GM18498 (cell line): ENCODE data around the gene KANSL1.

ENCODE experiments used
- ATAC-seq: cut with Tn5 transposase; IDR thresholded peaks from one replicate; pipeline ENCODE4 v1.9.1; 2021; ENCODE audit warnings: mild to moderate bottlenecking, moderate library complexity; ENCODE audit not compliant: unreplicated experiment

KANSL1 gene

DNA sequence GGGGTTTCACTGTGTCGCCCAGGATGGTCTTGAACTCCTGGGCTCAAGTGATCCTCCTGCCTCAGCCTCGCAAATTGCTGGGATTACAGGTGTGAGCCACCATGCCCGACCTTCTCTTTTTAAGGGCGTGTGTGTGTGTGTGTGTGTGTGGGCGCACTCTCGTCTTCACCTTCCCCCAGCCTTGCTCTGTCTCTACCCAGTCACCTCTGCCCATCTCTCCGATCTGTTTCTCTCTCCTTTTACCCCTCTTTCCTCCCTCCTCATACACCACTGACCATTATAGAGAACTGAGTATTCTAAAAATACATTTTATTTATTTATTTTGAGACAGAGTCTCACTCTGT lies 190.3 kb downstream of the KANSL1 start:
- ATAC-seq: no peak

DNA sequence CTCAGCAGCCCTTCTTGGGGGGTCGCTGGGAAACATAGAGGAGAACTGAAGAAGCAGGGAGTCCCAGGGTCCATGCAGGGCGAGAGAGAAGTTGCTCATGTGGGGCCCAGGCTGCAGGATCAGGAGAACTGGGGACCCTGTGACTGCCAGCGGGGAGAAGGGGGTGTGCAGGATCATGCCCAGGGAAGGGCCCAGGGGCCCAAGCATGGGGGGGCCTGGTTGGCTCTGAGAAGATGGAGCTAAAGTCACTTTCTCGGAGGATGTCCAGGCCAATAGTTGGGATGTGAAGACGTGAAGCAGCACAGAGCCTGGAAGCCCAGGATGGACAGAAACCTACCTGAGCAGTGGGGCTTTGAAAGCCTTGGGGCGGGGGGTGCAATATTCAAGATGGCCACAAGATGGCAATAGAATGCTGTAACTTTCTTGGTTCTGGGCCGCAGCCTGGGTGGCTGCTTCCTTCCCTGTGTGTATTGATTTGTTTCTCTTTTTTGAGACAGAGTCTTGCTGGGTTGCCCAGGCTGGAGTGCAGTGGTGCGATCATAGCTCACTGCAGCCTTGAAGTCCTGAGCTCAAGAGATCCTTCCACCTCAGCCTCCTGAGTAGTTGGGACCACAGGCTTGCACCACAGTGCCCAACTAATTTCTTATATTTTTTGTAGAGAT lies 190.8 kb downstream of the KANSL1 start:
- no peak for ATAC-seq

DNA sequence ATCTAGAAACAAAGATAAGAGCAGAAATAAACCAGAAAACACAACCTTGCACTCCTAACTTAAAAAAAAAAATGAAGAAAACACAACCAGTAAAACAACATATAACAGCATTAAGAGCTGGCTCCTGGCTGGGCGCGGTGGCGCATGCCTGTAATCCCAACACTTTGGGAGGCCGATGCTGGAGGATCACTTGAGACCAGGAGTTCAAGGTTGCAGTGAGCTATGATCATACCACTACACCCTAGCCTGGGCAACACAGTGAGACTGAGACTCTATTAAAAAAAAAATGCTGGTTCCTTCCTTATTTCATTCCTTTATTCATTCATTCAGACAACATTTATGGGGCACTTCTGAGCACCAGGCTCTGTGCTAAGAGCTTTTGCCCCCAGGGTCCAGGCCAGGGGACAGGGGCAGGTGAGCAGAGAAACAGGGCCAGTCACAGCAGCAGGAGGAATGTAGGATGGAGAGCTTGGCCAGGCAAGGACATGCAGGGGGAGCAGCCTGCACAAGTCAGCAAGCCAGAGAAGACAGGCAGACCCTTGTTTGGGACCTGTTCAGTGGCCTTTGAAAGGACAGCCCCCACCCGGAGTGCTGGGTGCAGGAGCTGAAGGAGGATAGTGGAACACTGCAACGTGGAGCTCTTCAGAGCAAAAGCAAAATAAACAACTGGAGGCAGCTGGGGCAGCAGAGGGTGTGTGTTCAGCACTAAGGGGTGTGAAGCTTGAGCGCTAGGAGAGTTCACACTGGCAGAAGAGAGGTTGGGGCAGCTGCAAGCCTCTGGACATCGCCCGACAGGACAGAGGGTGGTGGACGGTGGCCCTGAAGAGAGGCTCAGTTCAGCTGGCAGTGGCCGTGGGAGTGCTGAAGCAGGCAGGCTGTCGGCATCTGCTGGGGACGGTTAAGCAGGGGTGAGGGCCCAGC lies 191.6 kb downstream of the KANSL1 start:
- no peak for ATAC-seq

GRCh38 chr17:46000757-46001156 lies 192.5 kb downstream of the KANSL1 start:
- ATAC-seq: no peak

GRCh38 chr17:46000292-46000691 lies 192.9 kb downstream of the KANSL1 start:
- no peak for ATAC-seq

DNA sequence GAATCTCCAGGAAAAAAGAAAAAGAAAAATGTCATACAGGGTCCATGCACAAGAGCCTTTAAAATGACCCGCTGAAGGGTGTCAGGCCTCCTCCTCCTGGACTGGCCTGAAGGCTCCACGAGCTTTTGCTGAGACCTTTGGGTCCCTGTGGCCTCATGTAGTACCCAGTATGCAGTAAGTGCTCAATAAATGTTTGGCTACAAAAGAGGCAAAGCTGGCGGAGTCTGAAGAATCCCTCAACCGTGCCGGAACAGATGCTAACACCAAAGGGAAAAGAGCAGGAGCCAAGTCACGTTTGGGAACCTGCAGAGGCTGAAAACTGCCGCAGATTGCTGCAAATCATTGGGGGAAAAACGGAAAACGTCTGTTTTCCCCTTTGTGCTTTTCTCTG lies 193.3 kb downstream of the KANSL1 start:
- ATAC-seq: no peak

DNA sequence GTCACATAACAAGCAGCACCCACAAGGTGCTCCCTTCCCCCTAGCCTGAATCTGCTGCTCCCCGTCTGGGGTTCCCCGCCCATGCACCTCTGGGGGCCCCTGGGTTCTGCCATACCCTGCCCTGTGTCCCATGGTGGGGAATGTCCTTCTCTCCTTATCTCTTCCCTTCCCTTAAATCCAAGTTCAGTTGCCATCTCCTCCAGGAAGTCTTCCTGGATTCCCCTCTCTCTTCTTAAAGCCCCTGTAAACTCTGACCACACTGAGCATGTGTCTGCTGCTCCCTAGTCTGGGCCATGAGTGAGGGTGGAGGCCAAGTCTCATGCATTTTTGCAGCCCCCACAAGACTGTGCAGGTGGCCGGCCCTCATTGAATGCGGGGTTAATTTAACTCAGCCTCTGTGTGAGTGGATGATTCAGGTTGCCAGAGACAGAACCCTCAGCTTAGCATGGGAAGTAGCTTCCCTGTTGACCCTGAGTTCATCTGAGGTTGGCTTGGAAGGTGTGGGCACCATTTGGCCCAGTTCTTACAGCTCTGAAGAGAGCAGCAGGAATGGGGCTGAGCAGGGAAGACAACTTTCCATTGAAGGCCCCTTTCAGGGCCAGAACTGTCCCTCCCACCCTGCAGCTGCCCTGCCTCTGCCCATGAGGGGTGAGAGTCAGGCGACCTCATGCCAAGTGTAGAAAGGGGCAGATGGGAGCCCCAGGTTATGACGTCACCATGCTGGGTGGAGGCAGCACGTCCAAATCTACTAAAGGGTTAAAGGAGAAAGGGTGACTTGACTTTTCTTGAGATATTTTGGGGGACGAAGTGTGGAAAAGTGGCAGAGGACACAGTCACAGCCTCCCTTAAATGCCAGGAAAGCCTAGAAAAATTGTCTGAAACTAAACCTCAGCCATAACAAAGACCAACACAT lies 194.0 kb downstream of the KANSL1 start, which contains the start of gene STH:
STH (plus strand) TSS at position 264 of the 913 bp plus-strand sequence; CDS start at position 294, 30 bp downstream.
- no peak for ATAC-seq

DNA sequence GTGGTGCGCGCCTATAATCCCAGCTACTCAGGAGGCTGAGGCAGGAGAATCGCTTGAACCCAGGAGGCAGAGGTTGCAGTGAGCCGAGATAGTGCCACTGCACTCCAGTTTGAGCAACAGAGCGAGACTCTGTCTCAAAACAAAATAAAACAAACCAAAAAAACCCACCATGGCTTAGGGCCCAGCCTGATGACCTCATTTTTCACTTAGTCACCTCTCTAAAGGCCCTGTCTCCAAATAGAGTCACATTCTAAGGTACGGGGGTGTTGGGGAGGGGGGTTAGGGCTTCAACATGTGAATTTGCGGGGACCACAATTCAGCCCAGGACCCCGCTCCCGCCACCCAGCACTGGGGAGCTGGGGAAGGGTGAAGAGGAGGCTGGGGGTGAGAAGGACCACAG lies 195.6 kb downstream of the KANSL1 start:
- ATAC-seq: no peak

DNA sequence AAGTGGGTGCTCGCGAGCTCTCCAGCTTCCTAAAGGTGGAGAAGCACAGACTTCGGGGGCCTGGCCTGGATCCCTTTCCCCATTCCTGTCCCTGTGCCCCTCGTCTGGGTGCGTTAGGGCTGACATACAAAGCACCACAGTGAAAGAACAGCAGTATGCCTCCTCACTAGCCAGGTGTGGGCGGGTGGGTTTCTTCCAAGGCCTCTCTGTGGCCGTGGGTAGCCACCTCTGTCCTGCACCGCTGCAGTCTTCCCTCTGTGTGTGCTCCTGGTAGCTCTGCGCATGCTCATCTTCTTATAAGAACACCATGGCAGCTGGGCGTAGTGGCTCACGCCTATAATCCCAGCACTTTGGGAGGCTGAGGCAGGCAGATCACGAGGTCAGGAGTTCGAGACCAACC lies 196.1 kb downstream of the KANSL1 start:
- ATAC-seq: no peak

GRCh38 chr17:45996282-45996937 lies 196.8 kb downstream of the KANSL1 start:
- ATAC-seq: no peak

GRCh38 chr17:45995627-45996270 lies 197.5 kb downstream of the KANSL1 start:
- ATAC-seq: no peak

DNA sequence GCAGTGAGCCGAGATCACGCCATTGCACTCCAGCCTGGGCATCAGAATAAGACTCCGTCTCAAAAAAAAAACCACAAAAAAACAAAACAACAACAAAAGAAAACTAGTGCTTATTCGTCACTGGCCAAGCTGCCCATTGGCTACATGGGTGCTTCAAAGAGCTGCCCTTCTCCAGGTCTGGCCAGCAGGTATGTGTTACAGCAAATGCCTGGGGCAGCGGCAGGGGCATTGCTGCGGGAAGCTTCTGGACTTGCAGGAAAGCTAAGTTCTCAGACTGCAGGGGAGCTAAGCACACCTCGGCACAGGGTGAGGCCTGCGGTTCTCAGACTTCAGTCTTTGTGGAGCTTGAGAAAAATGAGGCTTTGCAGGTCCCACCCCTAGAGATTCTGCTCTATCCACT lies 198.2 kb downstream of the KANSL1 start:
- no peak for ATAC-seq

DNA sequence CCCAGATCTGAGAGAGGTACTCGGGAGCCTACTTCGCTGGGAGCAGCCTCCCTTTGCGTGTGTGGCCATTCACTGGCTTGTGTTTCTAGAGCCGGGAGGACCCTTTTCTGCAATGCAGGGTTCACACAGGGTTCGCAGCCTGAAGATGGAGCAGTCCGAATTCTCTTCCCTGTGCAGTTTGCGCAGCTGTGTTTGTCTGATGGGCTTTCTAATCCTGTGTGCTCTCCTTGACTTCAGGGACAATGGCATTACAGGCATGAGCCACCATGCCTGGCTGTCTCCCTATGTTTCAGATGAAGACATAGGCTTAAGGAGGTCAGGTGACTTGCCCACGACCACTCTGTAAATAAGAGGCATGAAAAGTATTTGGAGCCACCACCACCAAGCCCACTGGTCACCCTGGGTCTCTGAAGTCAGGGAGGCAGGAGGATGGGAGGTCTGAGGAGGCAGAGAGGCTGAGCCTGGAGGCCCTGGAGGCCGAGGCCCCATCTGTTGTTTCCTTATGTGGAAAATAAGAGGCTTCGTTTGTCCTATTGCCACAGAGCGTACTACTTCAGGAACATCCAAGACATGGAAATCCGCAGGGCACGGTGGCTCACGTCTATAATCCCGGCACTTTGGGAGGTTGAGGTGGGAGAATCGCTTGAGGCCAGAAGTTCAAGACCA lies 199.1 kb downstream of the KANSL1 start:
- no peak for ATAC-seq

- no peak for ATAC-seq
Measured at GRCh38 chr17:45992904-45993303, 200.3 kb downstream of the KANSL1 start.

- no peak for ATAC-seq
Measured at GRCh38 chr17:45992175-45992574, 201.1 kb downstream of the KANSL1 start.

DNA sequence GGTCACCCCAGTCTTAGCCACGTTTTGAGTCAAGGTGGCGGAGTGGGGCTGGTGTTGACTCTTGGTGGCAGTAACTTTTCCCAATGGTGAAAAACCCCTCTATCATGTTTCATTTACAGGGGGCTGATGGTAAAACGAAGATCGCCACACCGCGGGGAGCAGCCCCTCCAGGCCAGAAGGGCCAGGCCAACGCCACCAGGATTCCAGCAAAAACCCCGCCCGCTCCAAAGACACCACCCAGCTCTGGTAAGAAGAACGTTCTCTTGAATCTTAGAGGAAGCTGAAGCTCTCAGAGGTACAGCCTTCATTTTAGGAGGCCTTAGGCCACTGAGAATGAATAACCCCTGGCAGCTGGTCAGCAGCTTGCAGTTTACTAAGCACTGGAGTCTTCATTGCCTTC lies 201.9 kb downstream of the KANSL1 start:
- no peak for ATAC-seq

- ATAC-seq: no peak
Measured at GRCh38 chr17:45990886-45991285, 202.3 kb downstream of the KANSL1 start.

DNA sequence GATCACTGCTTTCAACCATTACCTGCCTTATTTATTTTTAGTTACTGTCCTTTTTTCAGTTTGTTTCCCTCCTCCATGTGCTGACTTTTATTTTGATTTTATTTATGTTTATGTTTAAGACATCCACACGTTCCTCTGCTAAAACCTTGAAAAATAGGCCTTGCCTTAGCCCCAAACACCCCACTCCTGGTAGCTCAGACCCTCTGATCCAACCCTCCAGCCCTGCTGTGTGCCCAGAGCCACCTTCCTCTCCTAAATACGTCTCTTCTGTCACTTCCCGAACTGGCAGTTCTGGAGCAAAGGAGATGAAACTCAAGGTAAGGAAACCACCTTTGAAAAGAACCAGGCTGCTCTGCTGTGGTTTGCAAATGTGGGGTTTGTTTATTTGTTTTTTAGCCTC lies 203.5 kb downstream of the KANSL1 start:
- ATAC-seq: no peak

- ATAC-seq: no peak
Measured at GRCh38 chr17:45987706-45988105, 205.5 kb downstream of the KANSL1 start.

DNA sequence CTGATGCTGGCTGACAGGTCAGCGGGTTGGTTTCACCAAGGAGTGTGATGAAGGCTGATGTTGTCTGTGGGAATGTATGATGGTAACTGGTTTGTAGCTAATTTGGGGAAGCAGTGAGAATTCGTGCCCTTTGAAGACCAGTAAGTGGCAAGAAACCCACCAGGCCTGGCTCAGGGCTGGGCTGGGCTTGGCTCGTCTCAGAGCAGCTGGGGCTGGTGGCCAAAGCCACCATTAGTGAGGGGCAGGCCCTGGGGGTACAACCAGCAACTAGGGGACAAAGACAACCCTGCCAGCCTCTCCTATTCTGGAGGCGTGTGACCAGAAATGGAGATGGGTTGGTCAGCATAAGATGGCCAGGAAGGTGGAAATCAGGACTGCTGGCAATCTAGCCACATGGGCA lies 207.2 kb downstream of the KANSL1 start:
- ATAC-seq: no peak
